ENCODE data around the gene KCNH3. TPM values are rescaled to one million over a fixed set of nuclear protein-coding genes. Genes with fewer than 3 reads are reported as not detected.

KCNH3 gene
- total and polyA plus RNA-seq, 2 of the 4 experiments (the other 2 are of a cell fraction) = 0.10 TPM; not detected in 1

DNA sequence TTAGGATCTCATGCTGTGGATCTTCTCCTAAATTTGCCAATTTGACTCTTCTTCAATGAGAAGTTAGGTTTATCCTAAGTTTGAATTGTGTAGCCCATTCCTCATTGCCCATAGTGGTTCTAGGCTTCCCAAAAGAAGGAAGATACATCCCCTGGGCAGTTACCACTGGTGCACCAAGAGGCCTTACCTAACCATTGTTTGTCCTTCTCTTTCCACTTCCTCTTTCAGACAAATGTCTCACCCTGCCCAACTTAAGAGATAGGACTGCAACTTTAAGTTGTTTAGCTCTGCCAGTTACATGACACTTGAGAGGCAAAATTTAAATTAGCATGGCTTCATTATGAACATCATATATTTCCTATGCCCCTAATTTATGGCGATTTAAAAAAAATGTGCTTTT is 9.4 kb upstream of the KCNH3 start:
- H2BK15ac ChIP-seq (ENCODE audit: low read depth, low read length) = no peak overlapping the region
- no peak overlapping the region for H3K18ac ChIP-seq (ENCODE audit: low read depth, low read length)
- no peaks in the 10 kb centered on the region for H3K79me1 ChIP-seq (ENCODE audit: low read depth in 1 of 2, low read length in 2 of 2)
- POLR2A ChIA-PET (ENCODE audit: unreplicated experiment) = interaction anchor here (0.6 kb wide), 1 partner anchor 13 kb away, joined by 4 read pairs; no protein-coding TSS in a partner anchor
- no peak overlapping the region for H4K8ac ChIP-seq (ENCODE audit: low read depth in 2 of 2, low read length in 2 of 2)
- no peak overlapping the region for H3K4ac ChIP-seq (ENCODE audit: low read depth, low read length)
- H4K5ac ChIP-seq (ENCODE audit: low read depth, low read length) = no peak overlapping the region
- H3K14ac ChIP-seq (replicated peaks; ENCODE audit: low read depth, low read length) = no peak overlapping the region
- ATAC-seq (ENCODE audit: low read depth) (no peak), DNase-seq (no peak)
- no peaks in the 10 kb centered on the region for H3K9me3 ChIP-seq (ENCODE audit: control insufficient read depth, insufficient read depth, low read length)
- CTCF ChIA-PET = no interaction called here
- H4K91ac ChIP-seq (ENCODE audit: insufficient read depth, low read depth, low read length) = no peak overlapping the region
- H3K4me1 ChIP-seq (ENCODE audit: control insufficient read depth, insufficient read depth, low read length) = no peaks in the 10 kb centered on the region
- no peak overlapping the region for H2AK5ac ChIP-seq (ENCODE audit: low read depth, low read length)
- H2BK20ac ChIP-seq (ENCODE audit: low read depth, low read length) = no peak overlapping the region
- H3K23ac ChIP-seq (ENCODE audit: low read depth, low read length) = no peak overlapping the region
- dilution Hi-C loops (cut with HindIII; ENCODE audit: low sequenced_read_pairs, unreplicated experiment) = no loop called here
- in situ Hi-C loops (cut with MboI; ENCODE audit: low sequenced_read_pairs) = no loop called here
- H2BK5ac ChIP-seq (ENCODE audit: low read depth, low read length, poor library complexity, severe bottlenecking) = no peak overlapping the region
- no peak overlapping the region for H3K56ac ChIP-seq (ENCODE audit: extremely low read depth, insufficient read depth, low read length)
- H3K4me3 ChIP-seq (ENCODE audit: insufficient read depth, low read depth, low read length) = no peak overlapping the region
- H3K27ac ChIP-seq (ENCODE audit: insufficient read depth, low read length) = no peak overlapping the region
- TF ChIP-seq CHD1 (IDR thresholded peaks at IDR 0.05; ENCODE audit: low read depth, low read length) (no peak), BHLHE40 (IDR thresholded peaks at IDR 0.05; ENCODE audit: low read depth, low read length) (no peak), NFE2L2 (IDR thresholded peaks at IDR 0.05; ENCODE audit: low read depth, low read length) (no peak), POLR2A (IDR thresholded peaks at IDR 0.05; ENCODE audit: low read depth, low read length) (no peak), SMC3 (IDR thresholded peaks at IDR 0.05; ENCODE audit: low read depth, low read length) (no peak), FOS (IDR thresholded peaks at IDR 0.05; ENCODE audit: low read depth, low read length) (no peak), MAZ (IDR thresholded peaks at IDR 0.05; ENCODE audit: borderline replicate concordance, low read depth, low read length) (no peak), MXI1 (IDR thresholded peaks at IDR 0.05; ENCODE audit: borderline replicate concordance, low read depth, low read length) (no peak), RFX5 (IDR thresholded peaks at IDR 0.05; ENCODE audit: low read depth, low read length) (no peak)
- TF ChIP-seq, protein P1, sequence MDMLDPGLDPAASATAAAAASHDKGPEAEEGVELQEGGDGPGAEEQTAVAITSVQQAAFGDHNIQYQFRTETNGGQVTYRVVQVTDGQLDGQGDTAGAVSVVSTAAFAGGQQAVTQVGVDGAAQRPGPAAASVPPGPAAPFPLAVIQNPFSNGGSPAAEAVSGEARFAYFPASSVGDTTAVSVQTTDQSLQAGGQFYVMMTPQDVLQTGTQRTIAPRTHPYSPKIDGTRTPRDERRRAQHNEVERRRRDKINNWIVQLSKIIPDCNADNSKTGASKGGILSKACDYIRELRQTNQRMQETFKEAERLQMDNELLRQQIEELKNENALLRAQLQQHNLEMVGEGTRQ (IDR thresholded peaks at IDR 0.05; ENCODE audit: low read depth, low read length) = no peak
- H2BK120ac ChIP-seq (ENCODE audit: low read depth, low read length) = no peak overlapping the region
- no CpG with 5 or more reads among the region's 1 CpG for WGBS, 2 experiments (ENCODE audit: extremely low coverage in 2 of 2, insufficient read length in 1 of 2)
- H3K4me2 ChIP-seq (ENCODE audit: low read depth, low read length) = no peak overlapping the region
- H2AFZ ChIP-seq (replicated peaks; ENCODE audit: low read length, poor library complexity) = no peak overlapping the region
- peaks cover 24% of the 10 kb centered on the region for H3K36me3 ChIP-seq (ENCODE audit: control insufficient read depth, insufficient read depth, low read length)
- H4K20me1 ChIP-seq (ENCODE audit: insufficient read depth, low read length) = no peaks in the 10 kb centered on the region
- H3K9me1 ChIP-seq (ENCODE audit: insufficient read depth, low read length) = 0 out of 2 replicates have a peak, but pooled peaks cover 2% of the 10 kb centered on the region
- H2AK9ac ChIP-seq (replicated peaks; ENCODE audit: low read depth, low read length, poor library complexity) = no peak overlapping the region
- intact Hi-C loops (cut with micrococcal nuclease) = no loop called here
- H3K9ac ChIP-seq (ENCODE audit: low read depth, low read length) = no peak overlapping the region
- no TSS peak for BruUV-seq (replicated peaks)
- no peaks in the 10 kb centered on the region for H3K27me3 ChIP-seq (ENCODE audit: control insufficient read depth, insufficient read depth, low read length)
